Smooth muscle cell (in vitro differentiated cells): Measurements from ENCODE around the gene GSG1L2. TPM values are rescaled to one million over a fixed set of nuclear protein-coding genes. Genes with fewer than 3 reads are reported as not detected.

Experiments
- DNase-seq: peaks from one replicate; lab custom pipeline; 2025; ENCODE audit not compliant: unreplicated experiment; lab: John Stamatoyannopoulos, UW
- H2AFZ ChIP-seq: fragments of 200-600 bp; sonication (generic); 2 replicates; pipeline ENCODE4 v1.6.0; 2016; ENCODE audit warnings: antibody characterized with exemption, low read depth, mild to moderate bottlenecking
- H3F3A ChIP-seq: fragments of 200-600 bp; sonication (generic); 2 replicates; pipeline ENCODE4 v1.6.0; 2017; ENCODE audit warnings: antibody characterized with exemption, low read depth
- H3K27ac ChIP-seq: fragments of 200-600 bp; sonication (generic); 2 replicates; pipeline ENCODE4 v1.5.1; 2016; ENCODE audit warnings: low read depth, mild to moderate bottlenecking
- H3K27me3 ChIP-seq: fragments of 200-600 bp; sonication (generic); 2 replicates; pipeline ENCODE4 v1.6.1; 2016; ENCODE audit warnings: low read depth, mild to moderate bottlenecking
- H3K36me3 ChIP-seq: fragments of 200-600 bp; sonication (generic); 2 replicates; pipeline ENCODE4 v1.5.1; 2016; ENCODE audit warnings: low read depth
- H3K4me1 ChIP-seq: fragments of 200-600 bp; sonication (generic); 2 replicates; pipeline ENCODE4 v1.5.1; 2016; ENCODE audit warnings: low read depth
- H3K4me2 ChIP-seq: fragments of 200-600 bp; sonication (generic); 2 replicates; pipeline ENCODE4 v1.6.0; 2016; ENCODE audit warnings: mild to moderate bottlenecking
- H3K4me3 ChIP-seq: fragments of 200-600 bp; sonication (generic); 2 replicates; pipeline ENCODE4 v1.5.1; 2016; ENCODE audit warnings: mild to moderate bottlenecking
- H3K79me2 ChIP-seq: fragments of 200-600 bp; sonication (generic); 2 replicates; pipeline ENCODE4 v1.6.0; 2016; ENCODE audit warnings: low read depth, mild to moderate bottlenecking
- H3K9ac ChIP-seq: fragments of 200-600 bp; sonication (generic); 2 replicates; pipeline ENCODE4 v1.6.0; 2016; ENCODE audit warnings: low read depth
- H3K9me3 ChIP-seq: fragments of 200-600 bp; sonication (generic); replicated peaks from 2 replicates; pipeline ENCODE4 v1.5.1; 2016; ENCODE audit warnings: low read depth
- H4K20me1 ChIP-seq: fragments of 200-600 bp; sonication (generic); 2 replicates; pipeline ENCODE4 v1.6.0; 2016; ENCODE audit warnings: low read depth
- WGBS: methylation state at CpG from one replicate; pipeline ENCODE4 v1.1.7; 2016; ENCODE audit warnings: low lambda C conversion rate; 5-methylcytosine and 5-hydroxymethylcytosine counted together
- polyA plus RNA-seq: library from polyadenylated mRNA; unstranded; fragments of >200 nt; fragmentation: Nextera tagmentation; extraction: Ambion mirVana; gene quantifications from 2 replicates; pipeline ENCODE4 v1.2.1, GENCODE V29; 2016
- total RNA-seq: library from RNA; depleted of rRNA; stranded (reverse); fragments of >200 nt; gene quantifications from 2 replicates; pipeline ENCODE4 v1.2.3, GENCODE V29; 2014
- TF ChIP-seq, protein P1 (sequence below): fragments of 200-600 bp; sonication (generic); IDR thresholded peaks from 2 replicates; pipeline ENCODE4 v1.5.1; 2017; ENCODE audit warnings: borderline replicate concordance, mild to moderate bottlenecking, antibody characterized with exemption; ENCODE audit not compliant: insufficient read depth, poor library complexity, severe bottlenecking

The GSG1L2 gene
- total and polyA plus RNA-seq, 2 experiments from 2014 or later, result not detected

DNA sequence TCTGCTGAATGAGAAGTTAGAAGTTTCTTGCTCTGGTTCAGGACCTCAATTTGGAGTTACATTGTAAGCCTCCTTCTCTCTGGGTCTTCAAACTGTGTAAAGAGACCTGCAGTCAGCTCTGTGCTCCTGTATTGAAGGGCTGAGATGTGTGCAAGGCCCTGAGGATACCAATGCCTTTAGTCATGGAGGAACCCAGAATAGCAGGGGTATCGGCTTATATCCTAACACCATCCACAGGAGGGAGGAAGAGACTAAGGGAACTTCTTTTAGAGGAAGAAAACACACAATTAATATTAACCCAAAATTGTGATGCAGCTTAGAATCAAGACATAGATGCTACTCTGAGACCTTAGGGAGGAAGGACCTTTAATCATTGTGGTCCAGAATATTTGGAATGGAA is 40.3 kb upstream of the GSG1L2 start:
- H3K4me2 ChIP-seq, result no peak overlapping the region
- H3F3A ChIP-seq, result no peaks in the 10 kb centered on the region
- no peaks in the 10 kb centered on the region for H3K27me3 ChIP-seq
- no peaks in the 10 kb centered on the region for H3K4me1 ChIP-seq
- H3K36me3 ChIP-seq, result no peaks in the 10 kb centered on the region
- TF ChIP-seq, protein P1, sequence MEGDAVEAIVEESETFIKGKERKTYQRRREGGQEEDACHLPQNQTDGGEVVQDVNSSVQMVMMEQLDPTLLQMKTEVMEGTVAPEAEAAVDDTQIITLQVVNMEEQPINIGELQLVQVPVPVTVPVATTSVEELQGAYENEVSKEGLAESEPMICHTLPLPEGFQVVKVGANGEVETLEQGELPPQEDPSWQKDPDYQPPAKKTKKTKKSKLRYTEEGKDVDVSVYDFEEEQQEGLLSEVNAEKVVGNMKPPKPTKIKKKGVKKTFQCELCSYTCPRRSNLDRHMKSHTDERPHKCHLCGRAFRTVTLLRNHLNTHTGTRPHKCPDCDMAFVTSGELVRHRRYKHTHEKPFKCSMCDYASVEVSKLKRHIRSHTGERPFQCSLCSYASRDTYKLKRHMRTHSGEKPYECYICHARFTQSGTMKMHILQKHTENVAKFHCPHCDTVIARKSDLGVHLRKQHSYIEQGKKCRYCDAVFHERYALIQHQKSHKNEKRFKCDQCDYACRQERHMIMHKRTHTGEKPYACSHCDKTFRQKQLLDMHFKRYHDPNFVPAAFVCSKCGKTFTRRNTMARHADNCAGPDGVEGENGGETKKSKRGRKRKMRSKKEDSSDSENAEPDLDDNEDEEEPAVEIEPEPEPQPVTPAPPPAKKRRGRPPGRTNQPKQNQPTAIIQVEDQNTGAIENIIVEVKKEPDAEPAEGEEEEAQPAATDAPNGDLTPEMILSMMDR, result no peak
- H2AFZ ChIP-seq, result no peak overlapping the region
- no peak for DNase-seq
- 75% methylated on average over 1 of the region's 1 CpG for WGBS
- H3K9ac ChIP-seq, result no peak overlapping the region
- H4K20me1 ChIP-seq, result no peaks in the 10 kb centered on the region
- H3K9me3 ChIP-seq, result no peaks in the 10 kb centered on the region
- H3K27ac ChIP-seq, result no peak overlapping the region
- H3K4me3 ChIP-seq, result no peak overlapping the region
- H3K79me2 ChIP-seq, result no peaks in the 10 kb centered on the region

DNA sequence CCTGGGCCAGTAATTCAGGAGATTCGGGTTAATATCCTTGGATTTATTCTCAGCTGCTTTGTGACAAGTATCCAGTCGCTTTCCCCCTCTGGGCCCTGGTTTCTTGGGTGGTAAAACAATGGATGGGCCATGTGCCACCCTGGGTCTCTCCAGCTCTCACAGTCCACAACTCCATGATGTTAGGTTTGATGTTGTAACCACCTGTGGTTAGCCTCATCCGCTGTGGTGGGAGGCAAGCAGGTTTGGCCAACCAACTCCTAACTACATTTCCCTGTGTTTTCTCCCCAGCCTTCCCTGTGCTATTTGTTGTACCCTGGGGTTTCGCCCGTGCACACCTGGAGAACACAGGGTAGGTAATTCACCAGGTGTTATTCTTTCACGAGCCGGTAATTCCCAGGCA is 39.0 kb upstream of the GSG1L2 start:
- Histone ChIP-seq H3K27me3 (no peaks in the 10 kb centered on the region), H3K4me1 (no peaks in the 10 kb centered on the region), H3F3A (no peaks in the 10 kb centered on the region), H2AFZ (no peak overlapping the region), H3K4me3 (no peak overlapping the region), H3K36me3 (no peaks in the 10 kb centered on the region), H4K20me1 (no peaks in the 10 kb centered on the region), H3K79me2 (no peaks in the 10 kb centered on the region), H3K27ac (no peak overlapping the region), H3K9me3 (no peaks in the 10 kb centered on the region), H3K9ac (no peak overlapping the region), H3K4me2 (no peak overlapping the region)
- TF ChIP-seq, protein P1, result no peak
- DNase-seq, result no peak
- WGBS, result 88% methylated on average over 7 of the region's 7 CpGs

DNA sequence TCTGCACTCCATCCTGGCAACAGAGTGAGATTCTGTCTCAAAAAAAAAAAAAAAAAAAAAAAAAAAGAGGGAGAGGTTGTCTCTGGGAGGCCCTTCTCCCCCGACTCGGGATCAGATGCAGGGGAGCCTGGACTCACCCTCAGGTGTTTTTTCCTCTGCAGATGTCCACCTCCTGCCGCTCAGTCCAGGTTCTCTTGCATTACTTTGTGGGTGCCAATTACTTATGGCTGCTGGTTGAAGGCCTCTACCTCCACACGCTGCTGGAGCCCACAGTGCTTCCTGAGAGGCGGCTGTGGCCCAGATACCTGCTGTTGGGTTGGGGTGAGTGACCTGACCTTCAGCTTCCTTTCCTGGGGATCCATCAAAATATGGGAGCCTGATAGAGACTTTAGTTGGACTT is 37.9 kb upstream of the GSG1L2 start:
- Histone ChIP-seq H3K9me3 (no peaks in the 10 kb centered on the region), H3K4me2 (no peak overlapping the region), H3K79me2 (no peaks in the 10 kb centered on the region), H3K9ac (no peak overlapping the region), H2AFZ (no peak overlapping the region), H3K4me1 (no peaks in the 10 kb centered on the region), H4K20me1 (no peaks in the 10 kb centered on the region), H3K27me3 (no peaks in the 10 kb centered on the region), H3F3A (no peaks in the 10 kb centered on the region), H3K36me3 (no peaks in the 10 kb centered on the region), H3K27ac (no peak overlapping the region), H3K4me3 (no peak overlapping the region)
- 92% methylated on average over 5 of the region's 5 CpGs for WGBS
- no peak for DNase-seq
- TF ChIP-seq, protein P1, result no peak

DNA sequence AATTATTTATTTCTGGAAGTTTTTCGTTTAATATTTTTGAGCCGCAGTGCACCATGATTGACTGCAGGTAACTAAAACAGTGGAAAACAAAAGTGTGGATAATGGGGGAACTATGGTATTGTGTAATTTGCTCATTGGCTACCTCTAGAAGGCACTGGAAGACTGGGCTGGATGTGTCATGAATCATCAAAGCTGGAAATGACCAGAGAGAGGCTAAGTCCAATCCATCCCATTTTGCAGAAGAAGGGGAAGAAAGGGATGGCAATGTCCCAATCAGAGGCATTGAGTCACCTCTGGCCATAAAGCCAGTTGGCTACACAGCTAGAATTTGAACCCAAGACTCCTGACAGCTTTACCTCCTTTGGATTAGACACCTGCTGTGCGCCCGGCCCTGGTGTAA is 33.2 kb upstream of the GSG1L2 start:
- Histone ChIP-seq H3K4me3 (no peak overlapping the region), H3K9ac (no peak overlapping the region), H3K4me2 (no peak overlapping the region), H3K79me2 (no peaks in the 10 kb centered on the region), H3K27ac (no peak overlapping the region), H3F3A (no peaks in the 10 kb centered on the region), H2AFZ (no peak overlapping the region), H3K36me3 (no peaks in the 10 kb centered on the region), H4K20me1 (no peaks in the 10 kb centered on the region), H3K27me3 (no peaks in the 10 kb centered on the region), H3K9me3 (no peaks in the 10 kb centered on the region), H3K4me1 (no peaks in the 10 kb centered on the region)
- WGBS, result 65% methylated on average over 4 of the region's 4 CpGs
- DNase-seq, result no peak
- TF ChIP-seq, protein P1, result no peak
